GM19351 (cell line): ENCODE data around the gene FSIP2.
"Not testable (repeated sequence)": the region's sequence is repeated elsewhere in the genome, so short reads cannot be mapped to it uniquely, and the experiment has no call there.

ENCODE experiments used
- ATAC-seq: cut with Tn5 transposase; IDR thresholded peaks from one replicate; pipeline ENCODE4 v1.9.1; 2021; ENCODE audit warnings: mild to moderate bottlenecking, moderate library complexity; ENCODE audit not compliant: unreplicated experiment

The FSIP2 gene

GRCh38 chr2:185806783-185807182, 68.2 kb downstream of the FSIP2 start:
- no peak for ATAC-seq

DNA sequence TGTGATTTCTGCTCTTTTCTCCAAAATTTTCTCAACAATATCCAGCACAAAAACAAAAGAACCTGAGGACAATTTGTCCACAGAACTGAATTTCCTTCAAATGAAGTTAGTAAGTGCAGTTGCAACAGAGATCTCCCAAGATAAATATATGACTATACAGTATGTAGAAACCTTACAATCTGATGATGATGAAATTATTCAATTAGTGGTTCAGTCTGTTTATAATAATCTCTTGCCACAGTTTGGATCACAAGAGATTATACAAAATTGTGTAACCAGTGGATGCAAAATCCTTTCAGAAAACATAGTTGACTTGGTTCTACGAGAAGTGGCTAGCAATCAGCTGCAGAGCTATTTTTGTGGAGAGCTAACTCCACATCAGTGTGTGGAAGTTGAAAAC, 68.7 kb downstream of the FSIP2 start:
- ATAC-seq = no peak

- no peak for ATAC-seq
These were observed 73.0 kb downstream of the FSIP2 start for GRCh38 chr2:185811580-185811979.

- no peak for ATAC-seq
These were observed 75.1 kb downstream of the FSIP2 start for GRCh38 chr2:185813707-185814106.

GRCh38 chr2:185817991-185818390, 79.4 kb downstream of the FSIP2 start:
- ATAC-seq = no peak

DNA sequence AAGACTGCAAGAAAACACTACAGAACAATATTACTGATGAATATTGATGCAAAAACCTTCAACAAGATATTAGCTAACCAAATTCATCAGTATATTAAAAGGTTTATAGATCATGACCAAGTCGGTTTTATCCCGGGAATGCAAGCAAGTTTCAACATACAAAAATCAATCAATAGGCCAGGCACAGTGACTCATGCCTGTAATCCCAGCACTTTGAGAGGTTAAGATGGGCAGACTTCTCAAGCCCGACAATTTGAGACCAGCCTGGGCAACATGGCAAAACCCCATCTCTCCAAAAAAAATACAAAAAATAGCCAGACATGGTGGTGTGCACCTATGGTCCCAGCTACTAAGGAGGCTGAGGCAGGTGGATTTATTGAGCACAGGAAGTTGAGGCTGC, 82.9 kb downstream of the FSIP2 start:
- no peak for ATAC-seq

DNA sequence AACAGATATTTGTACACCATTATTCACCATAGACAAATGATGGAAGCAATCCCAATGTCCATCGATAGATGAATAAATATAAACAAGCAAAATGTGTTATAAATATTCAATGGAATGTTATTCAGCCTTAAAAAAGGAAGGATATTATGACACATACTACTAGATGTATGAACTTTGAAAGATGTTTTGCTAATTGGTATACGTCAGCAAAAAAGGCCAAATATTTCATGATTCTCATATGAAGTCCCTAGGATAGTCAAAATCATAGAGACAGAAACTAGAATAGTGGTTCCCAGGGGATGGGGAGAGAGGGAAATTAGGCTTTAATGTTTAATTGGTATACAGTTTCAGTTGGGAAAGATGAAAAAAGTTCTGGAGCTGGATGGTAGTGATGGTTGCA, 85.2 kb downstream of the FSIP2 start:
- ATAC-seq = no peak

DNA sequence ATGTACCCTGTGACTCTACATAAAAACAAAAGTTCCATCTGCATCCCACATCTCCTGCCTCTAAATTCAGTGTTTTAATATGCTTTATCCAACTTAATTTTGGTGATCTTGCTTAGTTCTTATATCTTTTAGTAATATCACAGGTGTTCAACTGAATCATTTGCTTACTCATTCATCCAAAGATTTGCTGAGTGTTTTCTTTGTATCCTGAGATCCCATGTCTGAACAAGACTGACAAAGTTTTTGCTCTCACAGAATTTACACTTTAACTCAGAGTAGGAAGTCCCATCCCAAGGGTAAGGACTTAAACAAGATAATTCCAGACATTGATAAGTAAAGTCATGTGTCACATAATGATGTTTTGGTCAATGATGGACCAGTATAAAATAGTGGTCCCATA, 87.0 kb downstream of the FSIP2 start:
- ATAC-seq = no peak

GRCh38 chr2:185828326-185828725, 89.7 kb downstream of the FSIP2 start:
- no peak for ATAC-seq

DNA sequence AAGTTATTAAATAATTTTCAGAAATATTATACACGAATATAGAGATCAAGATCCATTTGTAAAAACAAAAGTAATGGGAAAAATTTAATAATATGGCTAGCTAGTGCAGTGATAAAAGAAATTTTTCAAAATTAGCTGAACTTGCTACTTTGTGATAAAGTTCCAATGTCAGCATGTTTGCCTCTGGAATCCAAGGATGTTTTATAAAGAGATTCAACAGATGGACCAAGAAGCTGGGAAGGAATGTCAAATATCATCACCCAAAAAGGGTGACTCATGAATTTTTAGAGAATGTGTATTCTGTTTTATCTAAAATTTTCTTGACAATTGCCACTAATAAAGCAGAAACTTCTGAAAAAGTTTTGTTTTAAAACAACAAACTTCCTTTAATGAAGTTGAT, 95.3 kb downstream of the FSIP2 start:
- ATAC-seq = no peak

DNA sequence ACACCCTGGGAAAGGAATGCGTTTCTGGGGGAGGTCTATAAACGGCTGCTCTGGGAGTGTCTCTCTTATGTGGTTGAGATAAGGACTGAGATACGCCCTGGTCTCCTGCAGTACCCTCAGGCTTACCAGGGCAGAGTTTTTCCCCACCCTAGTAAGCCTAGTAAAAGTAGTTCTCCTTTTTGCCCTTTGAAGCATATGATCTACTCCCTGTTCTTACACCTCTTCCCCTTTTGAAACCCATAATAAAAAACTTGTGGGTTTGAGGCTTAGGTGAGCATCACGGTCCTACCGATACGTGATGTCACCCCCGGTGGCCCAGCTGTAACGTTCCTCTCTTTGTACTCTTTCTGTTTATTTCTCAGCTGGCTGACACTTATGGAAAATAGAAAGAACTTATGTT, 97.4 kb downstream of the FSIP2 start:
- ATAC-seq = no peak

- no peak for ATAC-seq
These were observed 116.3 kb downstream of the FSIP2 start for GRCh38 chr2:185854885-185855284.

GRCh38 chr2:185857691-185858090, 119.1 kb downstream of the FSIP2 start:
- no peak for ATAC-seq

GRCh38 chr2:185859506-185859905, 120.9 kb downstream of the FSIP2 start:
- no peak for ATAC-seq

DNA sequence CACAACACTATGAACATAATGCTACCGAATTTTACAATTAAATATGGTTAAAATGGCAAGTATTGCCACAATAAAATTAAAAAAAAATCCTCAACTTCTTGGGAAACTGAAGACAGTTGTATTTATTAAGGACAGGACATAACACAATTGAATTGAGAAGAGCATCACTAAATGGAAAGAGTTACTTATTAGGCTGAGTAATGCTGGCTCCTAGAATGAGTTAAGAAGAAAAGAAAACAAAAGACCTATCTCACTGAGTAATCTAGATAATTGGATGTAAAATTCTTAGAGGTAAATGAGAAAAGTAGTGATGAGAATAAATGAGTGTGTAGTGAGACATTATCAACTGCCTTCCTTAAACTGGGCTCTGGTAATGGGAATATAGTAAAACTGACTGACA, 121.7 kb downstream of the FSIP2 start:
- no peak for ATAC-seq

- ATAC-seq = no peak
These were observed 124.2 kb downstream of the FSIP2 start for GRCh38 chr2:185862657-185863398.

GRCh38 chr2:185864468-185865260, 126.1 kb downstream of the FSIP2 start:
- ATAC-seq = not testable (repeated sequence)

DNA sequence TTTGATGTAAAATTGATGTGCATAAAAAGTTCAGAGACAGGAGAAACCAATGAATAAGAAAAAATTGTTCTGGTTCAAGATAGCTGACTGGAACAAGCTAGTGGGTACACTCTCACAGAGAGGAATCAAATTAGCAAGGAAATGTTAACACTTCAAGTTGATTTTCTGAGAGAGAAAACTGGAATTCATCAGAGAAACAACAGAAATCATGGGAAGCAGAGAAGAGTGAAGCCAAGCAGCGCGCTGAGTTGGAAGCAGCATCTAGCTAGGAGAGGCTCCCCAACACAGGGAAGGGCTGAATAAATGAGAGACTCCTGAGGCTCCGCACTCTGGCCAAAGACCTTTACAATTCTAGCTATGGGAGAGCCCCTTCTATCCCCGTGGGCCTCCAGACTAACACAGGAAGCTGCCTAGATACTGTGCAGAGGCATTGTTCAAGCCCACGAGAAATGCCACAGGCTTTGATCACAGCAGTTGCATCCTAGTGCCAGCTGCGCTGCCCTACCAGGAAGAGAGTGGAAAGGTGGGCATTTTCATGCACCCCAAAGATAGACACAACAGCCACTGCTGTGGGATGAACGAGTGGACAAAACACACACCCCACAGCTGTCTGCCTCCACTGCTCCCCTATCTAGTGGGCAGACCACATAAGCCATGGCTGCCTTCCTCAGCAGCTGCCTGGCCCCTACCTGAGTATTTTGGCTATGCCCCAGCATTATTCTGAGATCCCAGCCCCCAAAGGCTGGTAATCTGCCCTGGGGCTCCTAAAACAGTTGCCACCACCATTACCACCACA, 136.7 kb downstream of the FSIP2 start:
- no peak for ATAC-seq

- no peak for ATAC-seq
These were observed 137.6 kb downstream of the FSIP2 start for GRCh38 chr2:185876234-185876633.

DNA sequence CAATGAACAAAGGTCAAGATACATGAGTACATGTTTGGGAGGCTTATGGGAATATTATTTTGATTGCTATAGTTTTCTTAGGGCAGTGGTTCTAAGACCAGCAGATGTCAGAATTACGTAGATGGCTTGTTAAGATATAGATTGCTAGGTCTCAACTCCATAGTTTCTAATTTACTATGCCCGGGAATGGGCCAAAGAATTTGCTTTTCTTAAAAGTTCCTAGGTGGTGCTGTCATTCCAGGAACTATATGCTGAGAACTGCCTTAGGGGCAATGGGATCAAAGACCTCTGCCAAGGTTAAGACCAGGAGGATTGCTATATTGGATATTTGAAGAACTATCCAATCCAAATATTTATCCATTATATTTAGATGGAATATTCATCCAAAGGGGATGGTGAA, 141.8 kb downstream of the FSIP2 start:
- ATAC-seq = no peak
